Stimulated activated CD8-positive, alpha-beta memory T cell treated with anti-CD3 and anti-CD28 coated beads, Interleukin-4, amount 100 ng/mL, for 24 hours (primary cell): ENCODE measurements around the gene BTBD2.
A peak's percentile ranks its signal among the peaks of the same experiment; 100 is the strongest.

ENCODE experiments used
- DNase-seq: peaks from one replicate; pipeline ENCODE4 v3.0.0-alpha.2; 2020; ENCODE audit warnings: low read depth

Gene BTBD2

DNA sequence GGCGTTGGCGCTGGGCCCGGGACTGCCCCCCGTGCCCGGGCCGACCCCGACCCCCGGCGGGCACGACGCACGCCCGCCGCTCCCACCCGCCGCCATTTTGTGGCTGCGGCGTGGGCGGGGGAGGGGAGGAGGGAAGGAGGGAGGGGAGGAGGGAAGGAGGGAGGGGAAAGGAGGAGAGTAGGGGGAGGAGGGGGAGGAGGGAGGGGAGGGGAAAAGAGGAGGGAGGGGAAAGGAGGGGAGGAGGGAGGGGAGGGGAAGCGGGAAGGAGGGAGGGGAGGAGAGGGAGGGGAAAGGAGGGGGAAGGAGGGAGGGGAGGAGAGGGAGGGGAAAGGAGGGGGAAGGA lies at the start of gene BTBD2:
Gene BTBD2, minus strand, starts transcription at position 107 of the 343 bp plus-strand sequence. Its CDS starts 11 bp downstream, at position 96.
- peak; percentile 36 for DNase-seq

DNA sequence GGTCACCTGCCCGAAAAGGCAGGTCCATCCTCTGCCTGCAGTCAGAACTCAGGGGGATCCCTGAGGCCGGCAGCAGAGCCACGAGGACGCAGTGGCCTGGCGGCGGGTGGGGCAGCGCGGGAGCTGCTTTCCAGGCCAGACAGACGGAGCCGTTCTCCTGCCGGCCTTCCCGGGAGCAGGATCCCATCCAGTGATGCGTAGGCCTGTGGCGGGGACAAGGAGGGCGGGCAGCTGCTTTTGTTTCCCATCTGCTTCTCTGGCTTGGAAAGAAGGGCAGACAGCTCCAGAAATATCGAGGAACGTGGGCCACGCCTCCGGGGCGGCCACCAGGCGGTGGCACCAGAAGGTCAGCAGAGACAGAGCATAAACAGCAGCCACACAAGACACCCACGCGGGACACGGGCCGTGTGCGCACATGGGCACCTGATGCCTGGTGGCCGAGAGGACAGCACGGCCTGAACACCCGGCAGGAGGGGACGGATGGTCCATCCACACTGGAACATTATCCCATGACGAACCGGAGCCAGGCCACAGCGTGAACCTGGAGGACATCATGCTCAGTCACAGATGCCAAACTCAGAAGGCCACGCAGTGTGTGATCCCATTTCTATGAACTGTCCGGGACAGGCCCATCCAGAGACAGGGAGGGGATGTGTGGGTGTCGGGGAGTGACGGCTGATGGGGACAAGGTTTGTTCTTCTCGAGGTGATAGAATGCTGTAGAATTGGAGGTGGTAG lies 49.4 kb upstream of the BTBD2 start:
- DNase-seq, result no peak

DNA sequence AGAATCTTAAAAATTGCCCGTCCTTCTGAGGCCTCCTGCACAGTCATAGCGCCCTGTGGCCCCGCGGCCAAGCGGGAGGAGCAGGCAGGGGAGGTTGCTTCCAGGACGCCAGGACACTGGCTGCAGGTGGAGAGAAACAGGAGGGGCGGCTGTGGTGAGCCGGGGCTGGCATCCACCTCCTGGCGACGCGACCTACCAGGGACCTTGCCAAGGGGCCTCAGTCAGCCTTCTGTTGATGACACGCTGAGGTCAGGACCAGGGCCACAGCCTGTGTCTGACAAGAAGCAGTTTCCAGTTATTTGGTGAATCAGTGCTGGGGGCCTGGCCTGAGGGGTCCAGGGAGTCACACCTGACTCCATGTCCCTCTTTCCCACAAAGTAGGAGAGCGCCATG lies 48.9 kb upstream of the BTBD2 start:
- no peak for DNase-seq

DNA sequence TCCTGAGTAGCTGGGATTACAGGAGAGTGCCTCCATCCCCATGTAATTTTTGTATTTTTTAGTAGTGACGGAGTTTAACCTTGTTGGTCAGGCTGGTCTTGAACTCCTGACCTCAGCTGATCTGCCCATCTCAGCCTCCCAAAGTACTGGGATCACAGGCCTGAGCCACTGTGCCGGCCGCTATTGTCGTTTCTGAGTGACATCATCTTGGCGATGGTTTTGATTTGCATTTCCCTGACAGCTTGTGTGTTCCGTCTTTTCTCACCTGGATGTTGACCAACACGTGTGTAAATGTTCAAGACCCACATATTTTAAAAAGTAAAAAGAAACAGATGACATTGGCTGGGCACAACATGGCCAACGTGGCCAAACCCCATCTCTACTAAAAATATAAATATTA lies 48.3 kb upstream of the BTBD2 start:
- DNase-seq, result no peak

DNA sequence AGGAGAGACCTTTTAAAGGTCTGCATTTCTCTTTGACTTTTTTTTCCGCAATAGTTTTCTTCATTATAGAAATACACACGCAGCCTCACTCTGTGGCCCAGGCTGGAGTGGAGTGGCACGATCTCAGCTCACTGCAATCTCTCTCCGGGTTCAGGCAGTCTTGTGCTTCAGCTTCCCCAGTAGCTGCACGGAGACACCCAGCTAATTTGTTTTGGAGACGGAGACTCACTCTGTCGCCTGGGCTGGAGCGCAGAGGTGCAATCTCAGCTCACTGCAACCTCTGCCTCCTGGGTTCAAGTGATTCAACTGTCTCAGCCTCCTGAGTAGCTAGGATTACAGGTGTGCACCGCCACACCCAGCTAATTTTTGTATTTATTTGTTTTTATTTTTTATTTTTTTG lies 47.3 kb upstream of the BTBD2 start:
- no peak for DNase-seq

DNA sequence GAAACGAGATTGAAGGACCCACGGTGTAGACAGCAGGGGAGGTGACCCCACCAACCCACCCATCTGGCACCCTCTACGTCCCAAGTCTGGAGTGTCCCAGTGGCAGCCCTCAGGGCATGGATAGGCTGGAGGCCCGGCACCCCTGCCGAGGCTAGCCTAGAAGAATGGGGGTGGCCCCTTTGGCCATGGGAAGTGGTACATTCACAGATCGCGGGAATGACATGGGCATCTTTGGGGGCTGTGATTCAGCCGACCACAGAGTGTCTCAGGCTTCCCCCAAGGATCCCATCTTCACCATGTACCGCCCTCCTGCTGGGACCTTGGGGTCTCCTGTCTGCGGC lies 46.8 kb upstream of the BTBD2 start:
- DNase-seq, result no peak

DNA sequence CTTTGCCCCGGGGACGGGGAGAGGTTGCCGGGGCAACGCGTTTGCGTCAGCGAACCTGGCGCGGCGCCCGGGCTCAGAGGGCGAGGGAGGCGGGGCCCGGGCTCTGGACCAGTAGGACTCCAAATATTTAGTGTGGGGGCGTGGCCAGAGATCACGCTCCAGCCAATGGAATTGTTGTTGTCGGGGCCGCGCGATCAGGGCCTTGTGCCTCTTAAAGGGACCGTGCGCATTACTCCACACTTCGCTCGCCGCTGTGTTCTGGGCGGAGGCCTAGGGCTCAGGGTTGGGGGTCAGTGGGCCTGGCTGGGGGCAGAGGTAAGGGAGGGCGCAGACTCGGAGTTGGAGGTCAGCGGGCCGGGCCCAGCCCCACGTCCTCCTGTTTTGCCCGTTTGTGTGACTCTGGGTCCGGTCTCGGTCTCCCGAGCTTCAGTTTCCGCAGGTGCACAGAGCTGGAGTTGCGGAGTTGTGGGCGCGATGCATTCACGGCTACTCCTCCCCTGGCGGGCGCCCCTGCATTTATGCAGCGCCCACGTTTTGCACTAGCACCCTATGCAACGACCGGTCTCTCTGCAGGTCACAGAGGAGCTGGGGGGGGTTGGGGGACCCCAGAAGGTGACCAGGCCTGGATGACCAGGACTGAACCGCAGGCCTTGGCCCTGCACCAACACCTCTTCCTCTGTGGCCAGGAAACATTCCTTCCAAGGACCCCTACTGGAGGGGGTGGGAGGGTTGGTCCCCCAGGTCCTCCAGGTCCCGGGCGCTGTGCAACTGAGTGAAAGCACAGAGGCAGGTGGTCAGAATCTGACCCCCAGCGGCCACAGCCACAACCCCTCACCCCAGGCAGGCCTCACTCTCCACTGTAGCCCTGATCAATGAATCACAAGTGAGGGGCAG lies 46.2 kb upstream of the BTBD2 start:
- peak; percentile 99 for DNase-seq

DNA sequence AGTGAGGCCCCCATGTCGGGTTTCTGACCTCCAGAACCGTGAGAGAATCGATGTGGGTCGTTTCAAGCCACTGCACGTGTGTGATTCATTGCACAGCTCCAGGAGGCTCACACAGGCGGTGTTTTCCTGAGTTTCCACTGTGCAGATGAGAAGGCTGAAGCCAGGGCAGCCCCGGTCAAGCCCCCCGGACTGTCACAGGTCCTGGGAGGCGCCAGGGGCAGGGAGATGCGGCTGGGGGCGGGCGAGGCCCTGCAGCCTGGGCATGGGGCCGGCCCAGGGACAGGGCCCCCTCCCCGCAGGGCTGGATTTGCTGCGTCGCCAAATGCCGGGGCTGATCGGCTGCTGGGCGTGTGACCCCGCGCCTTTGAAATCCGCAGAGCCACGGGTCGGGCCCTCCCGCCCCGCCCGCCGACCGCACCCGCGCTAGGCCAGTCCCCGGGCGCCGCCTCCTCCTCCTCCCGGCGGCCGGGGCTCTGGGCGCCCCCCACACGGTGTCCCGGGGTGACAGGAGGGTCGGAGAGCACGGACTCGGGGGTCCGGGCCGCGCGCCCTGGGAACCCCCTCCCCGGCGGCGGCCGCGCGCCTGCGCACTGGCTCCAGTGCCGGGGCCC lies 45.5 kb upstream of the BTBD2 start:
- no peak for DNase-seq

DNA sequence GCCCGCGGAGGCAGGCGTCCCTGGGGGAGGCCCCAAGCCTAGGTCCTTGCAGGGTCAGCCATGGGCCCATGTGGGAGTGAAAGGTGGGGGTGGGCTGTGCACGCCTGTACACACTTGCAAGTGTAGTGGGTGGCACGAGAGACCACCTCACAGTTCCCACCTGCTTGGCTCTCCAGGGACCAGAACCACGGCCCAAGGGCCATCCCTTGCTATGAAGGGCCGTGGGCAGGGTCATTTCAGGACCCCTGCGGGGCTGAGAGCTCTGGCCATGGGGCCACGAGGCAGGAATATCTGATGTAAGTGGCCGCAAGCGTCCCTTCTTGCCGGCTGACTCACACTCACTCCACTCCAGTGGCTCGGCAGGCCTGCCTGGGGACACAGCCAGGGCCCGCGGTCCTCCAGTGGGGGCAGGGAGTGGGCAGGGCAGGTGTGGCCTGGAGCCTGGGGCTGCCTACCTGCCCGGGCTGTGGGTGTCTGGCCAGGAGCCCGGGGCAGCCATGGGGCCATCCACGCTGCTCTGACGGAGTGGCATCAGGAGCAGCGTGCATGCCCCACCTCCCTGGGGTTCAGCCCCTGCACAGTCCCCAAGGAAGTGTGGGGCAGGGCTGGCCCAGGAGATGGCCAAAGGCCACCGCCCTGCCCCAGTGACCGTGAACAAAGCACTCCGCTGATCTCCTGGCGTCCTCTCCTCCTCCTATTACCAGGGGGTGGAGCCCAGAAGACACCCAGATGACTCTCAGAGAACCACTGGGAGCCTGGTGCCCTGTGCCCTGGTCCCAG lies 44.1 kb upstream of the BTBD2 start:
- no peak for DNase-seq

DNA sequence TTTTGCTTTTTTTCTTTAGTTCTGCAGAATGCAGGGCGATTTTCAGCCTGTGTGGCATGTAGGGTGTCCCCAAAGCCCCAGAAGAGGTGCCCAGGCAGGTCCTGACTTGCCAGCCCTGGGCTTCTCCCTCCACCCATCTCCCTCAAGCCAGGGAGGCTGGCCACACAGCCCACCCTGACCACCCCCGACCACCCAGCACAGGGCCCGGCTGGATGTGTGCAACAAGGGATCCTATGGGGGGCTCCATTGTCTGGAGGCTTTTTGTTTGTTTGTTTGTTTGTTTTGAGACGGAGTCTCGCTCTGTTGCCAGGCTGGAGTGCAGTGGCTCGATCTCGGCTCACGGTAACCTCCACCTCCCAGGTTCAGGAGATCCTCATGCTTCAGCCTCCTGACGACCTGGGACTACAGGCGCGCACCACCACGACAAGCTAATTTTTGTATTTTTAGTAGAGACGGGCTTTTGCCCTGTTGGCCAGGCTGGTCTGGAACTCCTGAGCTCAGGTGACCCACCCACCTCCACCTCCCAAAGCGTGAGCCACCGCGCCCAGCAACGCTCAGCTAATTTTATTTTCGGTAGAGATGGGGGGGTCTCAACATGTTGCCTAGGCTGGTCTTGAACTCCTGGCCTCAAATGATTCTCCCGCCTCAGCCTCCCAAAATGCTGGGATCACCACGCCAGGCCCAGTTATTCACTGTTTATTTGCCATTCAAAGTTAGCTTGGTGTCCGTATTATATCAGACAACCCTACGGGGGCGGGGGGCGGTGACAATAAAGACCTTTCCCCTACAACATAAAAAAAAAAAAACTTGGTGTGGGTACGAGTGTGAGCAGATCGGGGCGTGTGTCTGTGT lies 43.3 kb upstream of the BTBD2 start:
- DNase-seq, result no peak

DNA sequence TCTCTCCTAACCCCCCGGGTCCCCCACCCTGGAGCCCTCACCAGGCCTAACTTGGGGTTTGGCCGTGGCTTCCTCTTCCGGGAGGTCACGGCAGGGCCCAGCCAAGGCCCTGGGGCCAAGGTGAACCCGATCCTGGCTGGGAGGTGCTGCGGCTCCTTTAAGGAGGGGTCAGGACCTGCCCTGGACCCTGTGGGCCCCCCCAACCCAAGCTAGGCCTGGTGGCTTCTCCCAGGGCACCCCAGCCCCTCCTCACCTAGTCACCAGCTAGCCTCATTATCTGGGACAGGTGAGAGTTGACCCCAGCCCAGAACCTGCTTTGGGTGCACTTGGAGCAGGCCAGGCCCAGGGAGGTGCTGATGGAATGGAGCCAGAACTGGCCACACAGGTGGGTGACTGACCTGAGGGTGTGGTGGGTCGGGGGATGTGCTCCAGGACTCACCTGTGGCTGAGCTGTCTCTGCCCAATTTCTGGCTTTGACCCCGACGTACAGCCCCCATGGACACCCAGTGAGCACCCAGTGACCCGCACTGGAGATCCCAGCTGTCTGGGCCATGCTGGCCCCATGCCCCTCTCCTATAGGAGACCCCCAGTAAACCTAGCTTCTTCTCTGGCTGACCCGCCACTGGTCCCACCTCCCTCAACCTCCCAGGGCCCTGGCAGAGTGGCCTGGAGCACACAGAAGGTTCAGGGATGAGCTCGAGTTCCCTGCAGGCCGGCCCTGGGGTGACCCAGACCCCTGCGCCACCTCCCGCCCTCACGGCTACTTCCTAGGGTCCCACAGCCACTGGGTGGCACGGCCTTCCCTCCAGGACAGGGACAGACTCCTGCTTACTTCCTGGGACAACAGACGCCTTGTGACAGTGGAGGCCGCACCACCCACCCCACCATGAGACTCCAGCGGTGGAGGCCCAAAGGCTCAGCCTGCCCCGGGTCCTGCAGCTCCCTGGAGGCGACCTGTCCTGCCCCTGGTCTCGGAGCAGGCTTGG lies 42.3 kb upstream of the BTBD2 start:
- no peak for DNase-seq

DNA sequence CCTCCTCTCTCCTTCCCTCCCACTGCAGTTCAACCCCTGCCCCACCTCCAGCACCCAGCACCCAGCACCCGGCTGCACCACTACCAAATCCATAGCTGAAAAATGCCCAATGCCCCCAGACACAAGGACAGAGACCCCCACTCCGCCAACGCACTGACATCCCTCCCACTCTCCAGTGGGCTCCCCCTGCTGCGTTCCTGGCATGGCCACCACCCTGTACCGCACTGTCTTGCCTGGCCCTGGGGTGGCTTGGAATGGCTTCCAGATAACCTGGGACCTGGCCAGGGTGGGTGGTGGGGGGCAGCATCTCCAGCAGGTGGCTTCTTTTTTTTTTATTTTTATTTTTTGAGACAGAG lies 41.3 kb upstream of the BTBD2 start:
- no peak for DNase-seq

DNA sequence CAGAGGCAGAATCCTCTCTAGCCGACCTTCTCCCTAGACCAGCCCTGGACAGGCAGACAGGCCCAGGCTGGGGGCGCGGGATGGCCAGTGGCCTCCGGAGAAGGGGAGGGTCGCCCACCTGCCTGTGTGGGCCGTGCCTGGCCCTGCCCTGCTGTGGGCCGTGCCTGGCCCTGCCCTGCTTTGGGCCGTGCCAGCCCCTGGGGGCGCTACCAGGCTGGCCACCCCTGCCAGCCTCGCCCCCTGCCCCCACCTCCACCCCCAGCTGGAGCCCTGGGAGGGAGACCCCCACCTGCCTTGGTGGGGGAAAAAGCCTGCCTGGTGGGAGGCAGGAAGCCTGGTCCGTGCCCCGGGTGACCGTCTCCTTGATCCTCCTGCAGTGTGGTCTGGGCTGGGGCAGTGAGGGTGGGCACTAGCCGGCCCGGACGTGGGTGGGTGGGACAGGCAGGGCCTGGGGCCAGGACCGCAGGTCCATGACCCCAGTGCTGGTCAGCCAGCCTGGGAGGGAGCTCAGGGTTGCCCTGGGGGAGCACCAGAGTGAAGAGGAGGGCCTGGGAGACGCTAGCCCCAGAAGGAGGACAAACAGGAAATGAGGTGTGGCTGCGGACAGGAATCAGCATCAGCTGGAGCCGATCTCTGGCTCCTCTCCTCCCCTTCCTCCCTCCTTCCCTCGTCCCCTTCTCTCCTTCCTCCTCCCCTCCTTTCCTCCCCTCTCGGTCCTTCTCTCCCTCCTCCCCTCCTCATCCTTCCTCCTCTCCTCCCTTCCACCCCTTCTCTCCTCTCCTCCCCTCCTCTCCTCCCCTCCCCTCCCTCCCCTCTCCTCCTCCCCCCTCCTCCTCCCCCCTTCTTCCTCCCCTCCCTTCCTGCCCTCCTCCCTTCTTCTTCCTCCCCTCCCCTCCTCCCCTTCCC lies 40.7 kb upstream of the BTBD2 start:
- DNase-seq, result no peak

DNA sequence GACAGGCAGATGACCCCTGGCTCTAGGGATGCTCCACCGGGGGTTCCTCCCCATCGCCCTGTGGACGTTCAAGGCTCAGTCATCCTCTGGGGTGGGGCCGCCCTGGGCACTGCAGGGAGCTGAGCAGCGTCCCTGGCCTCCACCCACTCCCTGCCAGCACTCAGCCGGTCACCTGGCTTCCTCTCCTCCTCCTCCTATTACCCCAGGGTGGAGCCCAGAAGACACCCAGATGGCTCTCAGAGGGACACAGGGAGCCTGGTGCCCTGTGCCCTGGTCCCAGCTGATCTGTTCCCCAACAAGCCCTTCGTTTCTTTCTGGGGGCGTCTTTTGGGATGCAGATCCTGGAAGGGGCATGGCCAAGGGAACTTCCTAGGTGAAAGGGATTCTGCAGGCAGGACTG lies 39.2 kb upstream of the BTBD2 start:
- no peak for DNase-seq

DNA sequence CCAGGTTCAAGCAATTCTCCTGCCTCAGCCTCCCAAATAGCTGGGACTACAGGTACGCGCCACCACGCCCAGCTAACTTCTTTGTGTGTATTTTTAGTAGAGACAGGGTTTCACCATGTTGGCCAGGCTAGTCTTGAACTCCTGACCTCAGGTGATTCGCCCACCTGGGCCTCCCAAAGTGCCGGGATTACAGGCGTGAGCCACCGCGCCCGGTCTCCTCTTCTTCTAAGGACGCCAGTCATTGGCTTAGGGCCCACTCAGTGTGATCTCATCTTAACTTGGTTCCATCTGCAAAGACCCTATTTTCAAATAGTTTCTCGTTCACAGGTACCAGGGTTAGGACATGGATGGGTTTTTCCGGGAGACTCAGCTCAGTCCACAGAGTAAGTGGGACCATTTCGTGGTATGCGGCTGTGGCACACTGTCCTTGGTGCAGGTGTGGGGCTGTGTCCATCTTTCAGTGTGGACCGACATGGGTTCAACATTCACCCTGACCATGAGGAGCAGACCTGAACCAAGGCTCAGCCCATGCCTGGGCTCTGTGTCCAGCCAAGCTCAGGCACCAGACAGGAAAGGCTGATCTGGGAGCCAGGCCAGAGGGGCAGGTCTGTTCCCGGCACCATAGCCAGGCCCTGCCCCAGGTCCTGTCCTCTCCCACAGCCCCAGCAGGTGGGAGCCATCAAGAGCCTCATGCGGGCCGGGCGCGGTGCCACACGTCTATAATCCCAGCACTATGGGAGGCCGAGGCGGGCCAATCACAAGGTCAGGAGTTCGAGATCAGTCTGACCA lies 38.3 kb upstream of the BTBD2 start:
- DNase-seq, result no peak

DNA sequence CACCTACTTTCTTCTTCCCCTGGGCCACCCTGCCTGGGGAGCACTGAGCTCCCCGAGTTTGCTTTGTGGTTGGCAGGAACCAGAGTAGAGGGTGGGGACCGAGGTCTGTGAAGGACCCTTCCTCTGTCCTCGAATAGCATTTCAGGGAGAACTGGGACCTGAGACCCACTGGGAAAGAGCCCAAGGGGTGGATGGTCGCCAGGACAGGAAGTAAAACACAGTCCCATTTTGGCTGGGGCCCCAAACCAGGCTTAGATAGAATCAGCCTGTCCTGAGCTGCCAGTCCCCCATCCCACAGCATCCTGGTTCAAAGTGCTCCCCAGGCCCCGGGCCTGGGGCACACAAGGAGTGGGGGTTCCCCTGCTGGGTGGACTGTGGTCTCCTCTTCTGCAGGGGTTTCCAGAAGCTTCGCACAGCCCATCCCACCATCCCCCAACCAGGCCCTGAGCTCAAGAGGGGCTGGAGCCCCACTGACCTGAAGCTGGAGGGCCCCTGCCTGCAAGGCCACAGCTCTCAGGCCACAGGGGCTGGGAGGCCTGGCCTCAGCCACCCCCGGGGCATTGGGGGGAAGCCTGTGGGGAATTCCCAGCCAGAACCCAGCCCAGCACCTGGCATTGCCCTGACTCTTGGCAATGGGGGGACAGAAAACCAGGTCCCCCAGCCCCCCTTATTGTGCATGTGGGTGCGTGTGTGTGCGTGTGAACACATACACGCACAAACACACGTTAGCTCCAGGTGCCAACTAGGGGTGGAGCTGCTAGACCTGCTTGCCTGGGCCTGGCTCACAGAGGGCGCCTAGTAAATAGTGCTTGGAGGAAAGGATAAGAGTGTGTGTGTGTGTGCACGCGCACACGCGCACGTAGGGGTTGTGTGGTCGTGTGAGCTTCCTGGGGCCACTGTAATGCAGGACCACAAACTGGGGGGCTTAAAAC lies 36.5 kb upstream of the BTBD2 start:
- DNase-seq, result no peak
